HEK293 (cell line): ENCODE data around the gene TSPAN14.

Source experiments
- CTCF ChIP-seq: fragments of 450-650 bp; formaldehyde crosslinking; IDR thresholded peaks from 2 replicates; pipeline ENCODE4 v1.5.1; 2016; ENCODE audit warnings: missing biosample characterization, missing genetic modification characterization
- IKZF3 ChIP-seq: fragments of 450-650 bp; IDR thresholded peaks from 2 replicates; pipeline ENCODE4 v1.5.0; 2018; ENCODE audit warnings: missing biosample characterization, mild to moderate bottlenecking, missing genetic modification characterization, moderate library complexity
- KLF1 ChIP-seq: fragments of 450-650 bp; formaldehyde crosslinking; IDR thresholded peaks from 2 replicates; pipeline ENCODE4 v1.5.1; 2016; ENCODE audit warnings: missing biosample characterization, missing genetic modification characterization
- RBAK ChIP-seq: fragments of 450-650 bp; formaldehyde crosslinking; IDR thresholded peaks from 2 replicates; pipeline ENCODE4 v1.5.1; 2016; ENCODE audit warnings: missing biosample characterization, missing genetic modification characterization
- SP2 ChIP-seq: fragments of 450-650 bp; formaldehyde crosslinking; IDR thresholded peaks from 2 replicates; pipeline ENCODE4 v1.5.1; 2016; ENCODE audit warnings: missing biosample characterization, missing genetic modification characterization
- TCF7L2 ChIP-seq: IDR thresholded peaks from 2 replicates; pipeline ENCODE4 v1.6.1; 2011; ENCODE audit warnings: low read depth, mild to moderate bottlenecking, inconsistent platforms, low read length, moderate library complexity, borderline replicate concordance
- YY1 ChIP-seq: fragments of 450-650 bp; formaldehyde crosslinking; IDR thresholded peaks from 2 replicates; pipeline ENCODE4 v1.5.1; 2018; ENCODE audit warnings: missing biosample characterization, missing genetic modification characterization
- ZNF274 ChIP-seq, 2 experiments: fragments of 200-500 bp in 1 of 2; fragments of 450-650 bp in 1 of 2; sonication (Bioruptor generic) in 1 of 2; formaldehyde crosslinking in 1 of 2; IDR thresholded peaks; 2 replicates each; pipeline versions ENCODE4 v1.5.1 to v1.6.1; 2014 to 2016; ENCODE audit warnings: borderline replicate concordance in 1 of 2, inconsistent platforms in 1 of 2, low read length in 1 of 2, missing biosample characterization in 1 of 2, missing genetic modification characterization in 1 of 2
- ZNF518A ChIP-seq: fragments of 450-650 bp; formaldehyde crosslinking; conservative IDR thresholded peaks from 2 replicates; pipeline ENCODE4 v1.5.1; 2016; ENCODE audit warnings: low read depth, missing biosample characterization, missing genetic modification characterization
- ZNF768 ChIP-seq: fragments of 450-650 bp; formaldehyde crosslinking; IDR thresholded peaks from 2 replicates; pipeline ENCODE4 v1.5.1; 2018; ENCODE audit warnings: missing biosample characterization, mild to moderate bottlenecking, missing genetic modification characterization
- ZSCAN30 ChIP-seq: fragments of 450-650 bp; IDR thresholded peaks from 2 replicates; pipeline ENCODE4 v1.5.1; 2018; ENCODE audit warnings: missing biosample characterization, mild to moderate bottlenecking, missing genetic modification characterization, moderate library complexity
- TF ChIP-seq, protein P1 (sequence below): fragments of 450-650 bp; formaldehyde crosslinking; IDR thresholded peaks from 2 replicates; pipeline ENCODE4 v1.5.1; 2016; ENCODE audit warnings: missing biosample characterization, missing genetic modification characterization, low read depth

GRCh38 chr10:80405035-80405434, 49.1 kb upstream of the TSPAN14 start:
- TF ChIP-seq CTCF (tag by site-specific recombination): no peak
- TF ChIP-seq, protein P1, sequence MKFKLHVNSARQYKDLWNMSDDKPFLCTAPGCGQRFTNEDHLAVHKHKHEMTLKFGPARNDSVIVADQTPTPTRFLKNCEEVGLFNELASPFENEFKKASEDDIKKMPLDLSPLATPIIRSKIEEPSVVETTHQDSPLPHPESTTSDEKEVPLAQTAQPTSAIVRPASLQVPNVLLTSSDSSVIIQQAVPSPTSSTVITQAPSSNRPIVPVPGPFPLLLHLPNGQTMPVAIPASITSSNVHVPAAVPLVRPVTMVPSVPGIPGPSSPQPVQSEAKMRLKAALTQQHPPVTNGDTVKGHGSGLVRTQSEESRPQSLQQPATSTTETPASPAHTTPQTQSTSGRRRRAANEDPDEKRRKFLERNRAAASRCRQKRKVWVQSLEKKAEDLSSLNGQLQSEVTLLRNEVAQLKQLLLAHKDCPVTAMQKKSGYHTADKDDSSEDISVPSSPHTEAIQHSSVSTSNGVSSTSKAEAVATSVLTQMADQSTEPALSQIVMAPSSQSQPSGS: peak; percentile 57; the same call in 1 of the 2 replicates
- no peak for TF ChIP-seq IKZF3 (tag by site-specific recombination)
- TF ChIP-seq ZNF274 (IDR thresholded peaks at IDR 0.05; ENCODE audit: low read length): no peak
- TF ChIP-seq ZNF274 (tag by site-specific recombination; IDR thresholded peaks at IDR 0.05; ENCODE audit: borderline replicate concordance): no peak
- no peak for TF ChIP-seq ZSCAN30 (tag by site-specific recombination)
- no peak for TF ChIP-seq RBAK (tag by site-specific recombination)
- no peak for TF ChIP-seq KLF1 (tag by site-specific recombination)
- TF ChIP-seq ZNF518A (tag by site-specific recombination): no peak
- no peak for TF ChIP-seq ZNF768 (tag by site-specific recombination)
- TF ChIP-seq YY1 (tag by site-specific recombination): no peak
- no peak for TF ChIP-seq SP2
- TF ChIP-seq TCF7L2: no peak
